ENCODE measurements around the gene KERA.

KERA gene

GRCh38 chr12:91100906-91101305 lies 43.1 kb upstream of the KERA start:
- peaks cover 17% of the 10 kb centered on the region for H3K4me1 ChIP-seq (ENCODE audit: low read length)
- no peak overlapping the region for H3K4me2 ChIP-seq (ENCODE audit: low read depth, low read length)
- H4K20me1 ChIP-seq (ENCODE audit: insufficient read depth, low read length), result no peaks in the 10 kb centered on the region
- H3F3A ChIP-seq (ENCODE audit: insufficient read depth, low read length), result no peaks in the 10 kb centered on the region
- H3K79me2 ChIP-seq (ENCODE audit: low read length), result no peaks in the 10 kb centered on the region
- no peak overlapping the region for H2AFZ ChIP-seq (ENCODE audit: low read length)
- H3K4me3 ChIP-seq (ENCODE audit: low read length), result no peak overlapping the region
- H3K9ac ChIP-seq (ENCODE audit: low read length), result no peak overlapping the region
- no peaks in the 10 kb centered on the region for H3K9me2 ChIP-seq (replicated peaks; ENCODE audit: insufficient read depth, low read length)
- H3K27ac ChIP-seq (ENCODE audit: low read length), result no peak overlapping the region
- H3K9me3 ChIP-seq (replicated peaks; ENCODE audit: insufficient read depth, low read length), result no peaks in the 10 kb centered on the region
- H3K27me3 ChIP-seq (replicated peaks; ENCODE audit: insufficient read depth, low read length), result no peaks in the 10 kb centered on the region
- no peak for TF ChIP-seq CTCF (IDR thresholded peaks at IDR 0.05; ENCODE audit: low read length)
- no peak for TF ChIP-seq EZH2phosphoT487 (IDR thresholded peaks at IDR 0.05; ENCODE audit: low read length)
- TF ChIP-seq EZH2 (optimal IDR thresholded peaks at IDR 0.05; ENCODE audit: low read depth, low read length), result no peak
- H3K36me3 ChIP-seq (replicated peaks; ENCODE audit: insufficient read depth, low read length), result no peaks in the 10 kb centered on the region
- DNase-seq, result no peak

- Histone ChIP-seq H3K79me2 (ENCODE audit: low read length) (no peaks in the 10 kb centered on the region), H3F3A (ENCODE audit: insufficient read depth, low read length) (no peaks in the 10 kb centered on the region), H3K27ac (ENCODE audit: low read length) (no peak overlapping the region), H3K4me2 (ENCODE audit: low read depth, low read length) (no peak overlapping the region), H3K4me1 (ENCODE audit: low read length) (peaks cover 10% of the 10 kb centered on the region), H3K36me3 (replicated peaks; ENCODE audit: insufficient read depth, low read length) (no peaks in the 10 kb centered on the region), H3K9me3 (replicated peaks; ENCODE audit: insufficient read depth, low read length) (no peaks in the 10 kb centered on the region), H3K27me3 (replicated peaks; ENCODE audit: insufficient read depth, low read length) (no peaks in the 10 kb centered on the region), H3K9me2 (replicated peaks; ENCODE audit: insufficient read depth, low read length) (no peaks in the 10 kb centered on the region), H4K20me1 (ENCODE audit: insufficient read depth, low read length) (no peaks in the 10 kb centered on the region), H3K9ac (ENCODE audit: low read length) (no peak overlapping the region), H3K4me3 (ENCODE audit: low read length) (no peak overlapping the region), H2AFZ (ENCODE audit: low read length) (no peak overlapping the region)
- DNase-seq, result no peak
- no peak for TF ChIP-seq EZH2phosphoT487 (IDR thresholded peaks at IDR 0.05; ENCODE audit: low read length)
- no peak for TF ChIP-seq EZH2 (optimal IDR thresholded peaks at IDR 0.05; ENCODE audit: low read depth, low read length)
- no peak for TF ChIP-seq CTCF (IDR thresholded peaks at IDR 0.05; ENCODE audit: low read length)
Observed at GRCh38 chr12:91099836-91100235, 42.0 kb upstream of the KERA start.

- no peak overlapping the region for H3K4me2 ChIP-seq (ENCODE audit: low read depth, low read length)
- H3K79me2 ChIP-seq (ENCODE audit: low read length), result no peaks in the 10 kb centered on the region
- H3K4me1 ChIP-seq (ENCODE audit: low read length), result peaks cover 5% of the 10 kb centered on the region
- H3K9me2 ChIP-seq (replicated peaks; ENCODE audit: insufficient read depth, low read length), result no peaks in the 10 kb centered on the region
- no peak overlapping the region for H3K4me3 ChIP-seq (ENCODE audit: low read length)
- no peak overlapping the region for H3K9ac ChIP-seq (ENCODE audit: low read length)
- H4K20me1 ChIP-seq (ENCODE audit: insufficient read depth, low read length), result no peaks in the 10 kb centered on the region
- no peaks in the 10 kb centered on the region for H3F3A ChIP-seq (ENCODE audit: insufficient read depth, low read length)
- no peaks in the 10 kb centered on the region for H3K9me3 ChIP-seq (replicated peaks; ENCODE audit: insufficient read depth, low read length)
- TF ChIP-seq CTCF (IDR thresholded peaks at IDR 0.05; ENCODE audit: low read length), result no peak
- no peak for TF ChIP-seq EZH2 (optimal IDR thresholded peaks at IDR 0.05; ENCODE audit: low read depth, low read length)
- TF ChIP-seq EZH2phosphoT487 (IDR thresholded peaks at IDR 0.05; ENCODE audit: low read length), result no peak
- H3K36me3 ChIP-seq (replicated peaks; ENCODE audit: insufficient read depth, low read length), result no peaks in the 10 kb centered on the region
- DNase-seq, result no peak
- no peaks in the 10 kb centered on the region for H3K27me3 ChIP-seq (replicated peaks; ENCODE audit: insufficient read depth, low read length)
- no peak overlapping the region for H2AFZ ChIP-seq (ENCODE audit: low read length)
- H3K27ac ChIP-seq (ENCODE audit: low read length), result no peak overlapping the region
Observed at GRCh38 chr12:91099341-91099740, 41.5 kb upstream of the KERA start.
